ENCODE measurements around the gene KCNG1.
A peak's percentile ranks its signal among the peaks of the same experiment; 100 is the strongest.

KCNG1 gene

DNA sequence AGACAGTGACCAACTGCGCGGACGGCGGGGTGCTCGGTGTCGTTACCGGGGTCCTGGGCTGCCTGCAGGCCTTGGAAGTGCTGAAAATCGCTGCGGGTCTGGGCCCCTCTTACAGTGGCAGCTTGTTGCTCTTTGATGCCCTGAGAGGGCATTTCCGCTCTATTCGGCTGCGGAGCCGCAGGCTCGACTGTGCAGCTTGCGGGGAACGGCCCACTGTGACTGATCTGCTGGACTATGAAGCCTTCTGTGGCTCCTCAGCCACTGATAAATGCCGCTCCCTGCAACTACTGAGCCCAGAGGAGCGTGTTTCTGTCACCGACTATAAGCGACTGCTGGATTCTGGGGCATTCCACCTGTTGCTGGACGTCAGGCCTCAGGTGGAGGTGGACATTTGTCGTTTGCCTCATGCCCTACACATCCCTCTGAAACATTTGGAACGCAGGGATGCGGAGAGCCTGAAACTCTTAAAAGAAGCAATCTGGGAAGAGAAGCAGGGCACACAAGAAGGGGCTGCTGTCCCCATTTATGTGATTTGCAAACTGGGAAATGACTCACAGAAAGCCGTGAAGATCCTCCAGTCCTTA, 63.3 kb downstream of the KCNG1 start:
- H3K9me2 ChIP-seq (replicated peaks; ENCODE audit: insufficient read depth, low read length), result no peaks in the 10 kb centered on the region
- H3K9me3 ChIP-seq (replicated peaks; ENCODE audit: insufficient read depth, low read length), result no peaks in the 10 kb centered on the region
- H3F3A ChIP-seq (ENCODE audit: insufficient read depth, low read length), result peaks cover 2% of the 10 kb centered on the region; the same call in 1 of the 2 replicates
- no peak overlapping the region for H2AFZ ChIP-seq (ENCODE audit: low read length)
- H3K27ac ChIP-seq (ENCODE audit: low read length), result no peak overlapping the region
- TF ChIP-seq EZH2 (optimal IDR thresholded peaks at IDR 0.05; ENCODE audit: low read depth, low read length), result no peak
- no peak for TF ChIP-seq EZH2phosphoT487 (IDR thresholded peaks at IDR 0.05; ENCODE audit: low read length)
- TF ChIP-seq, protein P1, sequence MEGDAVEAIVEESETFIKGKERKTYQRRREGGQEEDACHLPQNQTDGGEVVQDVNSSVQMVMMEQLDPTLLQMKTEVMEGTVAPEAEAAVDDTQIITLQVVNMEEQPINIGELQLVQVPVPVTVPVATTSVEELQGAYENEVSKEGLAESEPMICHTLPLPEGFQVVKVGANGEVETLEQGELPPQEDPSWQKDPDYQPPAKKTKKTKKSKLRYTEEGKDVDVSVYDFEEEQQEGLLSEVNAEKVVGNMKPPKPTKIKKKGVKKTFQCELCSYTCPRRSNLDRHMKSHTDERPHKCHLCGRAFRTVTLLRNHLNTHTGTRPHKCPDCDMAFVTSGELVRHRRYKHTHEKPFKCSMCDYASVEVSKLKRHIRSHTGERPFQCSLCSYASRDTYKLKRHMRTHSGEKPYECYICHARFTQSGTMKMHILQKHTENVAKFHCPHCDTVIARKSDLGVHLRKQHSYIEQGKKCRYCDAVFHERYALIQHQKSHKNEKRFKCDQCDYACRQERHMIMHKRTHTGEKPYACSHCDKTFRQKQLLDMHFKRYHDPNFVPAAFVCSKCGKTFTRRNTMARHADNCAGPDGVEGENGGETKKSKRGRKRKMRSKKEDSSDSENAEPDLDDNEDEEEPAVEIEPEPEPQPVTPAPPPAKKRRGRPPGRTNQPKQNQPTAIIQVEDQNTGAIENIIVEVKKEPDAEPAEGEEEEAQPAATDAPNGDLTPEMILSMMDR (IDR thresholded peaks at IDR 0.05; ENCODE audit: low read length), result no peak
- H3K27me3 ChIP-seq (replicated peaks; ENCODE audit: insufficient read depth, low read length), result no peaks in the 10 kb centered on the region
- H3K9ac ChIP-seq (ENCODE audit: low read length), result no peak overlapping the region; the same call in 1 of the 2 replicates
- H4K20me1 ChIP-seq (ENCODE audit: insufficient read depth, low read length), result peaks cover 7% of the 10 kb centered on the region; the same call in 1 of the 2 replicates
- peak overlapping the region; percentile 81 for H3K4me3 ChIP-seq (ENCODE audit: low read length)
- H3K4me1 ChIP-seq (ENCODE audit: low read length), result peaks cover 29% of the 10 kb centered on the region
- peak overlapping the region; percentile 93 for H3K4me2 ChIP-seq (ENCODE audit: low read depth, low read length)
- DNase-seq, result no peak
- 0 out of 2 replicates have a peak, but pooled peaks cover 2% of the 10 kb centered on the region for H3K36me3 ChIP-seq (replicated peaks; ENCODE audit: insufficient read depth, low read length)
- H3K79me2 ChIP-seq (ENCODE audit: low read length), result peaks cover 70% of the 10 kb centered on the region

DNA sequence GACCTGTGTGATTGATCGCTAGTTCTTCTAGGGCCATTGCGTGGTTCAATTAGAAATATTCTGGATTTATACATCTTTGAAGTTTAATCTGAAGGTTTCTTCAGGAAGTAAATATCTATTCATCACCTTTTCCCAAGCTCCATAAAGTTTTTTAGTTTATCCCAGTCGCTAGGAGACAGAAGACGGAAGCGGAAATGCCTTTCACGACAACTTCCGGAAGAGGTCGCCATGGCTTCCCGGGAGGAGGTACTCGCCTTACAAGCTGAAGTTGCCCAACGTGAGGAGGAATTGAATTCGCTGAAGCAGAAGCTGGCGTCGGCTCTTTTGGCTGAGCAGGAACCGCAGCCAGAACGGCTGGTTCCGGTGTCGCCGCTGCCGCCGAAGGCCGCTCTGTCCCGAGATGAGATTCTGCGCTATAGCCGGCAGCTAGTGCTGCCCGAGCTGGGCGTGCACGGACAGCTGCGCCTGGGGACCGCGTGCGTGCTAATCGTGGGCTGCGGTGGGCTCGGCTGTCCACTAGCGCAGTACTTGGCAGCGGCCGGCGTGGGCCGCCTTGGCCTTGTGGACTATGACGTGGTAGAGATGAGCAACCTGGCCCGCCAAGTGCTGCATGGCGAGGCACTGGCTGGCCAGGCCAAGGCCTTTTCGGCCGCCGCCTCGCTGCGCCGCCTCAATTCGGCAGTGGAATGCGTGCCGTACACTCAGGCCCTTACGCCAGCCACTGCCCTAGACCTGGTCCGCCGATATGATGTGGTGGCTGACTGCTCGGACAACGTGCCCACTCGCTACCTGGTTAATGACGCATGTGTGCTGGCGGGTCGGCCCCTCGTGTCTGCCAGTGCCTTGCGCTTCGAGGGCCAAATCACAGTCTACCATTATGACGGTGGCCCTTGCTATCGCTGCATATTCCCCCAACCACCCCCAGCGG, 64.0 kb downstream of the KCNG1 start, which contains the start of gene MOCS3:
Gene MOCS3 (plus strand): TSS at position 204 of the 928 bp plus-strand sequence. CDS start 25 bp downstream, at position 229.
- Histone ChIP-seq H3F3A (ENCODE audit: insufficient read depth, low read length) (peaks cover 8% of the 10 kb centered on the region), H3K4me2 (ENCODE audit: low read depth, low read length) (peak within 1 kb of the TSS; percentile 93), H4K20me1 (ENCODE audit: insufficient read depth, low read length) (peaks cover 7% of the 10 kb centered on the region; the same call in 1 of the 2 replicates), H3K4me1 (ENCODE audit: low read length) (peaks cover 37% of the 10 kb centered on the region), H3K27ac (ENCODE audit: low read length) (peak within 1 kb of the TSS; percentile 74), H3K9me2 (replicated peaks; ENCODE audit: insufficient read depth, low read length) (no peaks in the 10 kb centered on the region), H3K9me3 (replicated peaks; ENCODE audit: insufficient read depth, low read length) (no peaks in the 10 kb centered on the region), H3K4me3 (ENCODE audit: low read length) (peak within 1 kb of the TSS; percentile 81), H3K27me3 (replicated peaks; ENCODE audit: insufficient read depth, low read length) (no peaks in the 10 kb centered on the region), H2AFZ (ENCODE audit: low read length) (peak within 1 kb of the TSS; percentile 32), H3K79me2 (ENCODE audit: low read length) (peaks cover 77% of the 10 kb centered on the region), H3K36me3 (replicated peaks; ENCODE audit: insufficient read depth, low read length) (0 out of 2 replicates have a peak, but pooled peaks cover 4% of the 10 kb centered on the region), H3K9ac (ENCODE audit: low read length) (peak within 1 kb of the TSS; percentile 96)
- no peak for TF ChIP-seq EZH2phosphoT487 (IDR thresholded peaks at IDR 0.05; ENCODE audit: low read length)
- DNase-seq, result peak; percentile 92

DNA sequence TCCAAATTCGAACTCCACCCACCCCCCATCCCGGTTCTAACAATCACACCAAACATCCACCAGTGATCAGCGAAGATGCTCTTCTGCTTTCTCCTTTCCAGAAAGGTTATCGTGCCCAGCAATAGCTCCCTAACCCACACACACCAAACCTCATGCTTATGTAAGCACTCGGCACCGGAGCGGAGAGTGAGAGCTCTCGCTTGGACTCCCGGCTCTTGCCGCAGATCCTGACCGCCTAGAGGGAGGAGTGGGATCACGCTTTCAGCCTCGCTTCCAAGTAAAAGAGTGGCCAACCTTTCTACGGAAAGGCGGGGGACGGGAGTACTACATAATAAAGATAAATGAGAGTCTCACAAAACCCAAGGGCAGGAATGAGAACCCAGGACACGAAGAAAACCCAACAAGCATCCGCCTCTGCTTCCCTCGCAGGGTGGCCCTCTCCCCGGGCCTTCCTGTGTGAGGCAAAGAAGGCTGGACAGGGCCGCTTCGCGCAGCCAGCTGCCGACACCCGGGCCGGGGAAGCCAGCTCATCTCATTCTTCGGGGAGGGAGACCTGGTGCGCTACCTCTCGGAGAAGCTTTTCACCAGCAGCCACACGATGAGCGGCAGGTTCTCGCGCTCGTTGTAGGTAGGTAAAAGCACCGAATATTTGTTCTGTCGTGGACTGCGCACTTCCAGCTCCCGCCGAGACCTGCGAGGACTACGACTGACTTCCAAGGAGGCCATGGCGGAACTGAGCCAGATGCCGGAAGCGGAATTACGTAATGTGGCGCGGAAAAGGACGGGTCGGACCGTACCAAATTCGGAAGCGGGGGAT, 64.9 kb downstream of the KCNG1 start, which contains the start of gene DPM1:
Gene DPM1 (minus strand): TSS at position 735 of the 817 bp plus-strand sequence. CDS start 9 bp downstream, at position 726.
- Histone ChIP-seq H2AFZ (ENCODE audit: low read length) (peak within 1 kb of the TSS; percentile 32), H3K36me3 (replicated peaks; ENCODE audit: insufficient read depth, low read length) (0 out of 2 replicates have a peak, but pooled peaks cover 4% of the 10 kb centered on the region)
- no peak for TF ChIP-seq EZH2 (optimal IDR thresholded peaks at IDR 0.05; ENCODE audit: low read depth, low read length)
- TF ChIP-seq, protein P1 (IDR thresholded peaks at IDR 0.05; ENCODE audit: low read length), result no peak
- no peak for TF ChIP-seq EZH2phosphoT487 (IDR thresholded peaks at IDR 0.05; ENCODE audit: low read length)

More for the DNA sequence above, 64.9 kb downstream of the KCNG1 start, which contains the start of gene DPM1:
- Histone ChIP-seq H3K9me2 (replicated peaks; ENCODE audit: insufficient read depth, low read length) (no peaks in the 10 kb centered on the region), H3K4me1 (ENCODE audit: low read length) (peaks cover 43% of the 10 kb centered on the region), H3K9me3 (replicated peaks; ENCODE audit: insufficient read depth, low read length) (no peaks in the 10 kb centered on the region), H3K27me3 (replicated peaks; ENCODE audit: insufficient read depth, low read length) (no peaks in the 10 kb centered on the region), H4K20me1 (ENCODE audit: insufficient read depth, low read length) (peaks cover 7% of the 10 kb centered on the region; the same call in 1 of the 2 replicates), H3K4me3 (ENCODE audit: low read length) (peak within 1 kb of the TSS; percentile 81), H3K27ac (ENCODE audit: low read length) (peak within 1 kb of the TSS; percentile 74), H3K9ac (ENCODE audit: low read length) (peak within 1 kb of the TSS; percentile 96), H3K79me2 (ENCODE audit: low read length) (peaks cover 82% of the 10 kb centered on the region), H3K4me2 (ENCODE audit: low read depth, low read length) (peak within 1 kb of the TSS; percentile 93), H3F3A (ENCODE audit: insufficient read depth, low read length) (peaks cover 17% of the 10 kb centered on the region)
- peak; percentile 90 for DNase-seq
